DOHH2 (cell line): ENCODE results near the gene GYPA.

Source experiments
- EZH2phosphoT487 ChIP-seq: fragments of 200-600 bp; sonication (generic); IDR thresholded peaks from 2 replicates; pipeline ENCODE4 v1.6.1; 2017; ENCODE audit warnings: borderline replicate concordance, mild to moderate bottlenecking, antibody characterized with exemption, low read length, moderate library complexity, mixed read lengths
- TF ChIP-seq, protein P1 (sequence below): fragments of 200-600 bp; sonication (generic); IDR thresholded peaks from one replicate; pipeline ENCODE4 v1.5.1; 2014; ENCODE audit warnings: antibody characterized with exemption, mild to moderate bottlenecking, low read depth, low read length; ENCODE audit not compliant: poor library complexity, severe bottlenecking

DNA sequence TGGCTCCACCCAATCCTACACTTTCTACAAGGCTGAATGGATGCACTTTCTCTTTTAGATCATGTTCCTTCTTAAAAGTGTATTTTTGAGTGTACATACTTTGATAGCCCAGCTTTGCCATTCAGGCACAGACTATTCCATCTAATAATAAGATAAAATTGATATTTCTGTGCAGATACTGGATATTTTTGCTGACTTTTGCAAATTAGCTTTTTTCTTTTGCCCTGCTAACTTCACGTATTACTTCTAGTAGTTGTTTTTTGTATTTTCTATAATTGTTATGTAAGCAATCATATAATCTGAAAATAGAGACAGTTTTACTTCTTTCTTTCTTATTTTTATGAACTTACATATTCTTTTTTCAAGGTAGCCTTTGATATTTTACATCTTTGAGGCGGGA lies 13.5 kb upstream of the GYPA start:
- TF ChIP-seq, protein P1, sequence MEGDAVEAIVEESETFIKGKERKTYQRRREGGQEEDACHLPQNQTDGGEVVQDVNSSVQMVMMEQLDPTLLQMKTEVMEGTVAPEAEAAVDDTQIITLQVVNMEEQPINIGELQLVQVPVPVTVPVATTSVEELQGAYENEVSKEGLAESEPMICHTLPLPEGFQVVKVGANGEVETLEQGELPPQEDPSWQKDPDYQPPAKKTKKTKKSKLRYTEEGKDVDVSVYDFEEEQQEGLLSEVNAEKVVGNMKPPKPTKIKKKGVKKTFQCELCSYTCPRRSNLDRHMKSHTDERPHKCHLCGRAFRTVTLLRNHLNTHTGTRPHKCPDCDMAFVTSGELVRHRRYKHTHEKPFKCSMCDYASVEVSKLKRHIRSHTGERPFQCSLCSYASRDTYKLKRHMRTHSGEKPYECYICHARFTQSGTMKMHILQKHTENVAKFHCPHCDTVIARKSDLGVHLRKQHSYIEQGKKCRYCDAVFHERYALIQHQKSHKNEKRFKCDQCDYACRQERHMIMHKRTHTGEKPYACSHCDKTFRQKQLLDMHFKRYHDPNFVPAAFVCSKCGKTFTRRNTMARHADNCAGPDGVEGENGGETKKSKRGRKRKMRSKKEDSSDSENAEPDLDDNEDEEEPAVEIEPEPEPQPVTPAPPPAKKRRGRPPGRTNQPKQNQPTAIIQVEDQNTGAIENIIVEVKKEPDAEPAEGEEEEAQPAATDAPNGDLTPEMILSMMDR = no peak
- TF ChIP-seq EZH2phosphoT487 = no peak
